HG02642 (cell line): ENCODE data around the gene HCN4.

ENCODE experiments used
- ATAC-seq: cut with Tn5 transposase; IDR thresholded peaks from one replicate; pipeline ENCODE4 v1.9.1; 2021; ENCODE audit warnings: mild to moderate bottlenecking; ENCODE audit not compliant: unreplicated experiment, poor library complexity

Gene HCN4

DNA sequence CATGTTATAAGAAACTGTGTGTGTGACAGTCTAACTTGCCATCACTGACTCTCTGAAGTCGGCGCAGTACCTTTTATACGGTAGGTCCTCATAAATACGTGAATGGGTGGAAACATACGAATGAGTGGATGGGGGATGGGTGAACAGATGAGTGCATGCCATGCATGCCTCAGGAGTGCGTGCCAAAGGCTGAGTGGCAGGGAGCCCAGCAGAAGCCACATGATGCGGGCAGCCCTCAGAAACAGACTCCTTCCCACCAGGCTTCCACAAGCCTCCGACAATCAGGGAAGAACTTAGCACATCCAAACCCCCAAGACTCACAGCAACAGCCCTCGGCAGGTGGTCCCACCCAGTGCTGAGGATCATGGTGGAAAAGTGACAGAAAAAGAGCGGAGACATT is 16.7 kb downstream of the HCN4 start:
- no peak for ATAC-seq

DNA sequence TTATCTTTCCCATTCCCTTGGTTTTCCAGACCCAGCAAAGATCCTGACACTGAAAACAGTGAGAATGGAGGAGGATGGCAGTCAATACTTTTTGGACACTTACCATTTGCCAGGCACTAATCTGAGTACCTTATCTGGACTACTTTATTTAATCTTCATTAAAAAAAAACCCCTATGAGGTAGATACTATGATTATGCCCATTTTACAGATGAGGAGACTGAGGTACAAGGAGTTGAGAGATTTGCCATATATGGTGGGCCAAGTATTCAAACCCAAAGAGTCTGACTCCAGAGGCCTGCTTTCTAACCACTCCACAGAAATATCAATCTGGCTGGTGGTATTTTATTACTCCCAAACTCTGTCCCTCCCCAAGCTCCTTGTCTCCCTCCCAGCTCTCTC is 19.6 kb downstream of the HCN4 start:
- ATAC-seq = no peak

DNA sequence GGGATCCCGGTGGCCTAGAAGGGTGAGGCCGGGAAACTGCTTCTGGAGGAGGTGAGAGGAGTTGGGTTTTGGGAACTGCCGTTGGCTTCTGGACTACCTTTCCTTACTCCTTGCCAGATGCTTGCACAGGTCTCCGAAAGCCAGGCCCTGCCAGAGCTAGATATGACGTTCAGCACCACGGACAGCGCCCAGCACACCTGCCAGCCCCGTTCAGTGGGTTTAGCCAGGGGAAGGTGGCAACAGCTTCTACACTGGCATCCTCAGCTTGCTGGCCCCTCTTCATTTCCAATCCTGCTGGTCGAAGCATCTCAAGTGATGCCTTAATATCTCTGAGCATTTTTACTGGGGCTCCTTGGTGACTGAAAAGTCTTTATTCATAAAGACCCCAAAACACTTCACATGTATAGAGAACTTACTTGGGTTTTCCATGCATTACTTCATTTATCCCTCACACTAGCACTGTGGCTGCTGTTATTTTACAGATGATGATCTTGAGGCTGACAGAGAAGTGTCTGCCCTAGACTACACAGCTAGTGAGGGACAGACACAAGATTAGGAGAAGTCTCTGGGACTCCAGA is 21.9 kb downstream of the HCN4 start:
- no peak for ATAC-seq

DNA sequence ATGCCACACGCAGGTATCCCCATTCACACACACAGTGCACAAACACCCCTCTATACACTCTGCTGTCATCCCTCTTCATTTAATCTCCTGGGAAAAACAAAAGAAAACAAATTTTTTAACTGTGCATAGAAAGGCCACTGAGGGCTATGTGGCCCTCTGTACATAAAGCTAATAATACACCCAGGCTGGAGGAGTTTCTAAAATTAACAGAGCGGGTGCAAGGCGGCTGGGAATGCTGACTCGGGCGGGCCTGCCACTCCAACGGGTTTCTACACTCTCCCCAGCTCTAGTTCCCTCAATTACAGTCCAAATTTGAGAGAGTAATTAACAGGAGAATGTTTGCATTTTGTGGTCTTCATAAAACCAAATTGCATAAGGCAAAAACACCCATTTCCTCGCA is 23.1 kb downstream of the HCN4 start:
- no peak for ATAC-seq

DNA sequence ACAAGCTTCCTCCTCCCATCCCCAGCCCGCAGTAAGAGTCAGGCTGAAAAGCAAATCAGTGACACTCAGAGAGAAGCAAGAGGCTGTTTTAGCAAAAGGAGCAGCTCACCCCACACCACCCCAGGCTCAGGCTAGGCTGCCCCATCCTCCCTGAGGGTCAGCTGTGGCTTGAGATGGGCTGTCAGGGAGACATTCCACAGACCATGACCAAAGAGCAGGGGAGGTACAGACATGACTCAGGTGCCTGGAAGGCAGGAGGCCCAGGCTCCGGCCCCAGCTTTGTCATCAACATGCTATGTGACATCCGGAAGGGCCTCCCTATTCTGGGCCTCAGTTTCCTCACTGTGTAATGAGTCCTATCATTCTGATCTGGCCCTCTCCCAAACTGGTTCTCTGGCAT is 24.7 kb downstream of the HCN4 start:
- no peak for ATAC-seq

DNA sequence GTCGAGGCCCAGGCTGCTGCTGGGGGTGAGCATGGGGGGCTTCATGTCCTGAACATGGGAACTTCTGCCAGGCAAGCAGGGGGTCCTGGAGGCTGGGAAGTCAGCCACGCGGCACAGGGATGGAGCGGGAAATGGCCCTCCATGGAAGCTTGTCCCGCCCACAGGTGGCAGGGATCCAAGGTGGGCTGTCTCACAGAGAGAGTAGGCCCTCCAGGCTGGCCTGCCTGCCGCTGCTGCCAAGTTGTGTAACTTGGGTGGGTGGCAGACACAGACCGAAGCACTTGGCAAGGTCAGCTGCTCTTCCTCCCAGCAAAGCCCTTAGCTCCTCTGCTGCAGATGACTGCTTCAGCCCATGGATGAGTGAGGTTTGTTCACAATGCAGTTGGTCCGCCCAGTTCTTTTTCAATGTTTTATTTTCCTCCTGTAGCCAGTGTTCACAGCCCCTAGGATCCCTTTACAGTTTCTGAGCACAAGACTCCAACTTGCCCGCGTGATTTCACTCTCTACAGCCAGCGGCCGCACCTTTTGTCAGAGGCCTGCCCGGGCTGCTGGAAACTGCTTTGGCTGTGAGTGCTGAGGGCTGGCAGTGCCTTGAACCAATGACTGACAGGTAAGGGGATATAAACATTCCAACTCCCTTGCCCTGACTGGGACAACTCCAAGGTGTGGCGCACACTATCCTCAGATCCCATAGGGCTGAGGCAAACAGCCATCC is 26.7 kb downstream of the HCN4 start:
- no peak for ATAC-seq

DNA sequence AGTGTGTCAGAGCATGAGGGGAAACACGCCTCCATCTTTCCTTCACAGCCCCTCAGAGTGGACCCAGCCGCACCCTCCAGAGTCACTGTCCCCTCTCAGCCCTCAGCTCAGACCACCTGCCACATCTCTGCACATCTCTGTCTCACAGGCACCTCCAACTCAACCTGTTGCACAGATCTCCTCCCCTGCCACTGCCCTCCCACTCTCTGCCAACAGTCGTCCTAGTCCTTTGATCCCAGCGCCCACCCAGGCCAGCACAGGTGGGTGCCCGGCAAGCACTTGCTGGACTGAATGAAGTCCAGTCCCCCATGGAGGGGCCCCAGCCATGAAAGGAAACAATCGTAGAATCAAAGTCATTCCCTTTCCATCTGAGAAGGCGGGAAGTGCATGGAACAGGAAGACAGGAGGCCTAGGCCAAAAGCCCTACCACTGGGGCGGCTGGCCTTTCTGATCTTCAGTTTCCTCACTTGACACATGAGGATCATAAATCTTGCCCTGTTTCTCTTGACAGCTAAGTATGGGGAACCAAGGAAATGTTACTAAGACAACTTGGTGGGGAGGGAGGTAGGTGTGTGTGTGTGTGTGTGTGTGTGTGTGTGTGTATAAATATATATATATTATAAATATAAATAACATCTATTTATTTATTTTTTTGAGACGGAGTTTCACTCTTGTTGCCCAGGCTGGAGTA is 28.1 kb downstream of the HCN4 start:
- no peak for ATAC-seq

DNA sequence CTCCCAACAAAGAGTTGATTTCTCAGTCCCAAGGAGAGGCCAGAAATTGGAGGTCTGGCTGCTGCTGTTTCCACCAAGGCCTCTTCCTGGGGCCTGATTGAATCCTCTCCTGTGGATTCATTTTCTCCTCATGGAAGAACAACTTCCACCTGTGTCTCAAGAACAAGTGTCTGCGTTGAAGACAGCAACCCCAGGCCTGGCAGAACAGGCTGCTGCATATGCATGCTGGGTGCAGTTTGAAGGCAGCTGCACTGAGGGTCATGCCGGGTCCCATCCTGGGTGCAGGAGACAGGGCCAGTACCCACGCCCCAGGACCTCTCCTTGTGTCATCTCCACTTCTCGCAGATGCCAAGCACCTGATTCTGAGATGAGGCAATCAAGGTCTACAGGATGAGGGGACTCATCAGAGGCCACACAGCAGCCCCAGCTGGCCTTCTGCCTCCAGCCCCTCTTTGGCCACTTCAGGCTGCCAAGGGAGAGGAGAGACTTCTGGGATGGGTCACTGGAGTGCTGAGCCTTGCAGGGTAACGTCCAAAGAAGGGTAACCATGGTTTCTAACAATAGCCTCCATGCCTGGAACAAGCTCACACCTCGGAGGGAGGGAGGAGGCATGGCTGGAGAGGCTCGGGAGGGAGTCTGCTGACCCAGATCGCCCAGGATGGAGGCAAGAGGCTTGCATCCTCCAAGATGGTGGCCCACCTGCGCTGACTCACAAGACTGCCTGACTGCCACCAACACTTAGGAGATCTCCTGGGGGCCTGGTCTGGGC is 30.0 kb downstream of the HCN4 start:
- ATAC-seq = no peak

DNA sequence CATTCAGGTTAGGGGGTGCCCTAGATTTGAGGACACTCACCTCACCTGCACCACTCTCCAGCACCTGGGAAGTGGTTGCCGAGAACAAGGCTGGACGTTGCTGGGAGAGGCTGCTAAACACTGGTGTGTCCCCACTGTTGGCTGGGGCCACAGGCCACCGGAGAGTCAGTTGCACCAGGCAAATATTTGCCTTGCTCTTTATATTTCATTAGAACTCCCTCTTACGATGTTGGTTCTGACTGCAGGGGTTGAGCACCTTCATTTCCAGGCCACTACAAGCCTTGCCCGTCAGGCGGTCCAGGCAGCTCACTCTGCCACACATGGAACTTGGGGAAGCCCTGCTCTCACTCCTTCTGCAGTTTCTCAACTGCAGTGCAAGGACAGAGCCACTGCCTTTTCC is 30.7 kb downstream of the HCN4 start:
- no peak for ATAC-seq

DNA sequence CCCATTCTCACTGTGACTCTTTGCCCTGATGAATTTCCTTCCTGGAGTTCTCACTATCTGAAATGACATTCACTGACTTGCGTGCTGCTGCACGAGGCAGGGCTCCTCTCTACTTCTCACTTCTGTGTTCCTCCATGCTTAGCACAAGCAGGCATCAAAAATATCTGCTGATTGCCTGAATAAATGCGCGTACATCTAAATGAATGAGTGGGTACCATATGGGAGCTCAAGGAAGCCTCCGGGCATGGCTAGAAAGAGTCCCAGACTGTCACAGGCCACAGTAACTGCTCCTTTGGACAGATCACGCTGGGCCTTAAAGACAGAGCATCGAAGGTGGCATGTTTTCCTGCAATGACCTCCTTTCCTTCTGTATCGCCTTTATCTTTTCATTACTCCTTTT is 31.6 kb downstream of the HCN4 start:
- no peak for ATAC-seq

DNA sequence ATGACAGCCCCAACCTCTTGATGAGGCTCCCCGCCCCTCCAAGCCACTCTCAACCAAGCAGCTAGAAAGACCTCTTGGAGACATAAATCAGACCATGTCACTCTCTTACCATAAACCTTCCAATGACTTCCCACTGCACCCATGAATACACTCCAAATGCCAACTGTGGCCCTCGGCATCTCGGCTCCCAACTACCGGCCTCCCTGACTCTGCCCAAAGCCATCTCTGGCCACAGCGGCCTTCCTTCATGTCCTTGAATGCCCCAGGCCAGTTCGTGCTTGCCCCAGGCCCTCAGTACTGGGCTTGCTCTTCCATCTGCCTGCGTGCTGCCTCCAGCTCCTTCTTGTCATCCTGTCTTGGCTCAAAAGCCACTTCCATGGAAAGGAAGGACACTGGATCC is 32.0 kb downstream of the HCN4 start:
- no peak for ATAC-seq

DNA sequence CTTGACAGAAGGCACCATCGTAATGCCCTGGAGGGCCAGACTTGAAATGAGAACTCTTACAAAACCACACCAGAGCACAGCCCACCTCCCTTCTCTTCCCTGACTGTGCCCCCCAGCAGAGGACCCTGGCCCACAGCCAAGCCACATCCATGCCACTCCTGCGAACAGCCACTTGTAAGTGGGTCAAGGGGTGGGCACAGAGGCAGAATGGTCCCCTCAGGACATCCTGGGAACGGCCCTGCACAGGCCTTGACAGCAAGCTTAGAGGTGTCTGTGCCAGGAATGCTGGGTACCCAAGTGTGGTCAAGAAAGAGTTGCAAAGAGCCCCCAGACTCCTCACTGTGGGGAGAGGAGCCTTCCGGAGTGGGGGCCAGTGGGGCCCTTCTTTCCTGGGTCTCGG is 33.3 kb downstream of the HCN4 start:
- ATAC-seq = no peak

DNA sequence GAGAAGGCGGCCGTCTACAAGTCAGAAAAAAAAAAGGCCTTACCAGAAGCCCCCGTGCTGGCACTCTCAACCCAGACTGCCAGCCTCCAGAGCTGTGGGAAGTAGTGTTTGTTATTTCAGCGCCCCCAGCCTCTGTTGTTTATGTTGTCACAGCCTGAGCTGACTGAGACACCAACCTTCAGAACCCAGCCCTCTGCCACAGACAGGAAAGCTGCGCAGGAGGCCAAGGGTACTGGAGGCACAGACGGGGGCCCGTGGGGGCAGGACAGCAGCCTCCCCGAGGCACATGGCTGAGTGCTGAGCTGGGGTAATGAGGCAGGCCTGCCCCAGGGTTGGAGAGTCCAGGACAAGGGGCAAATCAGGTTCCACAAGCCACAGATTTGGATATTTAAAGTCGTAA is 33.7 kb downstream of the HCN4 start:
- ATAC-seq = no peak

DNA sequence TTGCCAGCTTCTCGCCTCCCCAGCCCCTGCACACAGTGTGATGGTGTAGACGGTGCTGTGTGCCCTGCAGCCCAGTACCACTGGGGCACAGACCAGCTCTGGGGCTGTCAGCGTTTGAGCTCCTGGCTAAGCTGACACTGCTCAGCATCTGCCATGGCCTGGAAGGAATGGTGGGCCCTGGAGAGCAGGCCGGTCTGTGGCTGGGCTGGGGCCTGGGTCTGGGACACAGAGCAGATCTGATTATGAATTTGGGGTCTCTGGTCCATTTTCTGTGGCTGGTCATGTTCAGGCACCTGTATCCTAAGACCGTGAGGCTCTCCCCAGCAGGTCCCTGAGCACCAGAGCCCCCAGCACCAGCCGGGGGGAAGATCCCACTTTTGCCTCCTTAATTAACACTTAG is 34.7 kb downstream of the HCN4 start:
- ATAC-seq = no peak

DNA sequence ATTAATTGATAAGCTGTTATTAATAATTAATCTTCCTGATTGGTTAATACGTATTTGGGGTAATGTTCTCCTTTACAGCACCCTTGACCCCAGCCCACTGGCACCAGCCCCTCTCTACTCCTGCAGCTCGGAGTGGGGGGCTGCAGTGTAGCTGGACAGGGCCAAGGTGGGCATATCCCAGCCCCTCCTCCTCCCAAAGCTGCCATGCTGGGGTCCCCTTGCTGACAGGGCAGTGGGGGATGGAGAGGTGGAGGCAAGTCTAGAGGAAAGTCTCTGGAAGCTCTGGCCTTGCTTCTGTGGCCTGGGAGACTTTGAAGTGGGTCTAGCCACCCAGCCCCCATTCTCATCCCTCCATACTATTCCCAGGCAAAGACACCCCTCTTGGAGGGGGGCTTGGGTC is 35.8 kb downstream of the HCN4 start:
- no peak for ATAC-seq

DNA sequence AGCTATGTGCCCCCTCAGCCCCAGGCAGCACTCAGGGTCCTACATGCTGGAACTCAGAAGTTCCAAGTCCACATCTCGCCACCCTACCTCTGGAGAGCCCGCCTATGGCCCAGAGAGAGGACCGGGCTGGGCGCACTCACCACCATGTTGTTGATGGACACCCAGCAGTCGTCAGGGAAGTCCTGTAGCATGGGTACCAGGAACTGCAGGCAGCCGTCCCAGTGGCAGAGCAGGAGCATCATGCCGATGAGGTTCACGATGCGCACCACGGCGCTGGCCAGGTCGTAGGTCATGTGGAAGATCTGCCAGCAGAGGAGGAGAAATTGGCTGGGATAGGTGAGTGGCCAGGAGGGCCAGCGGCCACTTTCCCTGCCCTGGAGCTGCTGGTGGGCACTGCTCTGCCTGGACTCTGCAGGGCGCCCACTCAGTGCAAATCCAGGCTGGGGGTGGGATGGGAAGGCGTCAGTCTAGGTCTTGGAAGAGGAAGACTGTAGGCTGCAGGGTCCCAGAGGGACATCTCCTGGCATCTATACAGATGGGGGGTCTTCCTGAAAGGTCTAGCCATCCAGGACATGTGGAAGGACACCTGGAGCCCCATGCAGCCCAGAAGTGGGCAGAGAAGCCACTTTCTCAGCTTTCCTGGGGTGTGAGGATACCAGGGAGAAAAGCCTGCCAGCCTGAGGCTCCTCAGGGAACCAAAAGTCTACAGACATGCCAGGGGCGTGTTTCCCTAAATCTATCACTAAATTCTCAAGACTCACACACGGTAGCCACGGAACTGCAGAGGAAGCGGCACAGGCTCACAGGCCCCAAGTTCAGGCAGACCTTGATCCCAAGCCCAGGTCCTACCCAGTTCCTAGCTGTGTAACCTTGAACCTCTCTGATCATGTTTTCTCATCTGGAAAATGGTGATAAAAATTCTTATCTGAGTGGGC is 36.5 kb downstream of the HCN4 start:
- ATAC-seq = no peak

DNA sequence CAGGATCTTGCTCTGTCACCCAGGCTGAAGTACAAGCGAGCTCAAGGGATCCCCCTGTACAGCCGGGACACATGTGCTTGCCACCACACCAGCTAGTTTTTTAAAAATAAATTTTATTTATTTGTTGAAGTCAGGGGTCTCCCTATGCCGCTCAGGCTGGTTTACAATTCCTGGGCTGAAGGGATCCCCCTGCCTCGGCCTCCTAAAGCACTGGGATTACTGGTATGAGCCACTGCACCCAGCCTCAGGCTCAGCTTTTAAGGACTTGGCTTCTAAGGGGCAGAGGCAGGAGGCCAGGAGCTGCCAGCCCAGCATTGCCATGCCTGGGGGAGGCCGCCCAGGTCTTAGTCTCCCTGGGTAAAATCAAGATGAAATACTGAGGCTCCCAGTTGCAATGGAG is 37.3 kb downstream of the HCN4 start:
- no peak for ATAC-seq

DNA sequence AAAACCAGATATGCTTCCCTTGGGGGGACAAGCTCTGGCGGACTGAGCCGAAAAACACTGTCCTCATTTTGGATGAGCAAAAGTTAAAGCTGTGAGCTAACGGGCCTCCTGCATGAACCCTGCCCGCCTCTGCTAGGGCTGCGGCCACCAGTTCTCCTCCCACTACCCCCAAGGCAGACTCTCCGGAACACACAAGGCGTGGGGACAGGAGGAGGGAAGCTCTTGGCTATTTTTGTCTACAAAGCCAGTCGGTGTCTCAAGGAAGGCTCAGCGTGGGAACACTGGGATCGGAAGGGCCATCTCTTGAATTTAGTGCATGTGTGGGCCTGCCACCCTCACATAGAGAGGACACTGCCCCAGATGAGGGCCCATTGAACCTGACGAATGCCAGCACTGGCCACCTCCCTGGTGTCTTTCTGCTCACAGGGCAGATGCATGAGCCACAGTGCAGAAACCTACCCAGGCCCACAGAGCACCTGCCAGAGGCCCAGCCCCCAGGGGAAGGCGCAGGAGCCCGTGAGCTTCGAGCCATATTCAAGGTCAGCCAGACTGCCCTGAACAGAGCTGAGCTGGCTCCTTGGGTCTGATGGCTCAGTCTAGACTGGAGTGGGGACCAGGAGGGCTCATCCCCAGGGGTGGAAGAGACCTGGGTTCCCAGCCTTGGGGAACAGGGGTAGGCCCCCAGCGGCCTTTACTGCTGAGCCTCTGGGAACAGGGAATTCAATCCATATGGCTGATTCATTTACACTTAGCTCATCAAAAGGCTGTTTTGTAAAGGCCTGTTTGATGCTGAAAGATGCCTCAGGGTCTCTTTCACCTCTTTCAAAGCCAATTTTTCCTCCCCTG is 38.3 kb downstream of the HCN4 start:
- ATAC-seq = no peak

DNA sequence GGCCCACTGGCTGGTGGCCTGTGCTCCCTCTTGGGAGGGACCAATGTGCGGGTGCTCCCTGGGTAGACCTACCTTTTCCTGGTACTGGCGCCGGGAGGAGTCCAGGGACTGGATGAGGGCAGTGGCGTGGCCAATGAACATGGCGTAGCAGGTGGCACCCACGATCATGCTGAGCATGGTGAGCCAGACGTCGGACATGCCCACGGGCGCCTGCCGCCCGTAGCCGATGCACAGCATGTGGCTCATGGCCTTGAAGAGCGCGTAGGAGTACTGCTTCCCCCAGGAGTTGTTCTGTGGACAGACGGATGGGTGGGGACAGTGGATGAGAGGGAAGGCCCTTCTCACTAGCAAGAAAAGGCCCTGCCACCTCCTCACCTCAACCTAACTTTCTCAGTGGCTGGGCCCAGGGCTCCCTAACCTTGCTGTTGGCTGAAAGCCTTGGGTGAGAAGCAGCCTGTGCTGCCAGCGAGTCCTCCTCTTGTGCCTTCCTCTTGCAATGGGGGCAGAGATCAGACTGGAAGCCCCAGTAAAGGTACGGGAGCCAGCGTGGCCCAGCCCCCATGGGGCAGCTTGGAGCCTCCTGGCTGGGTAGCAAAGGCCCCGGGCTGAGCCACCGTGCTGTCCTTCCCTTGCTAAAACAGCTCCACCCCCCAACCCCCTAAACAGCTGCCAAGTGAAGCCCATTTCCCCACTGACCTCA is 39.1 kb downstream of the HCN4 start:
- ATAC-seq = no peak
